NCI-H2081 treated with DMSO at 0.1 percent for 48 hours (cell line): ENCODE measurements around the gene JPH4.
"Not testable (repeated sequence)": the region's sequence is repeated elsewhere in the genome, so short reads cannot be mapped to it uniquely, and the experiment has no call there.

Experiments
- DNase-seq: peaks from one replicate; lab custom pipeline; 2025; lab: John Stamatoyannopoulos, UW

The JPH4 gene

DNA sequence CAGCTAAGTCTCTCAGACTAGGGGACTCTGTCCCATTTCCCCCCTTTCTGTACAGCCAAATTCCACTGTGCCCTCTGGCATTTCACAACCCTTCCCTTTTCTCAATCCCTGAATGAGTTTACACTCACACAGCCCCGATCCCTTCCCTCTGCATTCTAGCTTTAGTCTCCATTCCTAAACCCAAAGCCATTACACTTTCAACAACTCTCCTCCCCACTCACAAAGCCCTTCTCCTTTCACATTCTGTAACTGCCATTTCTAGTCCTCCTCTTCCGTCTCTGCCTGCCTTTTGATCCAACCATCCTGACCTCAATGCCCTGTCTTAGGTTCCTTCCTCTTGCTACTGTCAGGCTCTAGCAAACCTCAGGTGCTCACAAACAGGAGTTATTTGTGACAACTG is 30.7 kb downstream of the JPH4 start:
- no peak for DNase-seq

DNA sequence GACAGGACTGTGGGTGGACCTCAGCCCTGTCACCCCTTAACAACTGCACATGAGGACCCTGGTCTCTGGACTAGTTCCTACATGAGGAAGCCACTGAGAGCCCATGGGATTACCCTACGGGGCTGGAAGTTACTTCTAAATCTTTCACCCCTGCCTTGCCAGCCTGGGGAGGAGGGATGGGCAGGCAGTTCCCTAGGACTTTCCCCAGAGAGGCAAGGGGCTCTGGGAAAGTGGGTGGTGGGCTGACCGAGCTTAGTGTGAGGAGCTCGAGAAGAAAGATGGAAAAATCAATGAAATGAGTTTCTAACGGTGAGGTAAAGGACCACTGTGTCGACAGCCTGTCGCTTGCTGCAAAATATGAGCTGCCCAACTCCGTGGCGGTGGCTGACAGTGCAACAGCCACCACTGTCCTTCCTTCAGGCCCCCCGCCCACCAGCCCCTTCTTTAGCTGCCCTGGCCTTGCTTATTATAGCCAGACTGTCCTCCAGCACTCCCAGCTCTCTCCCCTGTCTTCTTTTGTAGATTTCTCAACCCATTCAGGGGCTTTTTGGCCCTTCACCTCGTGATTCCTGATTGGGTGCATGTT is 32.0 kb downstream of the JPH4 start:
- DNase-seq = no peak

DNA sequence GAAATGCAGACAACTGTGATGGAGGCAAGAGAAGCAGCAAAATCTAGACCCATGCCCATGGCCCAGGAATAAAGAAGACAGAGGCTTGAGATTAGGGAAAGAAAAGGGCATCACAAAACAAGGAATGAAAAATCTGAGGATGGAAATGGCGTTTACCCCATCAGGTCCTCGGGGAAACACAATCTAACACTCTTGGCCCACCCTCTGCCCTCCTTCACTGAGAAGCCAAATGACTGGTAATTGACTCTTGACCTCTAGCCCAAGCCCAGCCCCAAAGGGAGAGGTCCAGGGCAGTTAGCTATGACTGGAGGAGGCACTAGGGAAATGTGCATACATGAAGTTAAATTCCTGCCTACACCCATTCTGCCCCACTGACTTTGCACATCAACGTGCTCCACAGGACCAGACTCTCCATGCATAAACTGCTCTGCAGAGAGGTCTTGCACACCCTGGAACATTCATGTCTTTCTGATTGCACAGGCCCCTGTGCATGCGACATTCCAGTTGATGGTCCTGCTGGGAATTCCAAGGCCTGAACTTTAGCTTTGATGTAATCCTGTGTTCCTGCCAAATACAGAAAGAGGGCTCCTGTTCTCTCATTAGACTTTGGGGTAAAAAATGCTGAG is 32.7 kb downstream of the JPH4 start:
- DNase-seq = no peak

DNA sequence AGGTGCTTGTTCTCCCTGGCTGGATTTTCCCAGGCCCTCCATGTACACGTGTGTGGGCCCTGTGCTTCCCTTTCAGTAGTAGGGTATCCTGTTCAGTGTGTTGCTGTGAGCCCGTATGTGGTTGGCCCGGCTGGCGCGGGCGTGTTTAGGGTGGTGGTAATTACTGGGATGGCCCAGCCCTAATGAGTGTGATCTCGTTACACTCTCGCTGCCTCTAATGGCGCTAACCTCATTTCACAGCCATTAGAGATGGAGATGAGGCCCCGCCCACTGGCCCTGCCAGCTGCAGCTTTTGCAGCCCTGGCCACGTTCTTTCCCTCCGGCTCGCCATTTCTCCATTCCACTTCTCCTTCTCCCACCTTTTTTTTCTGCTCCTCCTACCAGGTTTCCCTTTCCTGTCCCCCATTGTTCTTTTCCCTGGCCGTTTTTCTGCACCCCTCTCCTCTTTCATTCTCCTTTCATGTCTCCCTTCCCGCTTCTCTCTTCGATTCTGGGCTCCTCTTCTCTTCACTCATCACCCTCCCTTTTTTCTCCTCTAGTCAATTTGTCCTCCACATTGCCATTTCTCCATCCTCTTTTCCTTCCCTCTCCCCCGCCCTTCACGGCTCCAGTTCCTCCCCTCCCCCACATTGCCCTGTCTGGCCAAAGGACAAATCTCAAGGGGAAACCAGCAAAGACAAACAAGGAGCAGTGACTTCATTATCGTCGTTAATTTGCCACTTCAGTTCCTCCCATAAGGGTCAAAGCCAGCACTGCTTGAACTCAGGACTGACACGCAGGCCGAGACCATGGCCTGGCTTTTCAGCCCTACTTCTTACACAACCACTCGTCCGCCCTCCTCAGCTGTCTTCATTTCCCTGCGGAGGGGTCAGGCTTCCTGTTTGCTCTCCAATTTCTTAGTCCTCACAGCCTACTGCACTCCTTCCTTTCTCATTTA is 33.8 kb downstream of the JPH4 start:
- peak; percentile 82 for DNase-seq

DNA sequence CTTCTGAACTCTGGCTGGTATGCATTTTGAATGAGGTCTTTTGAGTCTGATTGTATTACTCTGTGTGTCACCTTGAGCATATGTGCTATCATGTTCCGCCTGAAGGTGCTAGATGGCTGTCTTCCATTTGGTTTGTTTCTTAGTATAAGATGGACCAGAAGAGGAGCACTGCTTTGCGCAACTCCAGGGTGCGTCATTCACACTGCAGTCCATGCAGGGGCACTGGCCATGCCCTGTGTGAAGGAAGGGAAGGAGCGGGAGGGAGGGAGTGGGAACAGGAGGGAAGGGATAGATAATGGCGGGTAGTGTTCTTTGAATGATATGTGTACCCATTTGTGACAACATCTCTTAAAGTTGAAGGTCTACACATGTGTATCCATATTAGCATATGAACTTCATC is 35.2 kb downstream of the JPH4 start:
- no peak for DNase-seq

DNA sequence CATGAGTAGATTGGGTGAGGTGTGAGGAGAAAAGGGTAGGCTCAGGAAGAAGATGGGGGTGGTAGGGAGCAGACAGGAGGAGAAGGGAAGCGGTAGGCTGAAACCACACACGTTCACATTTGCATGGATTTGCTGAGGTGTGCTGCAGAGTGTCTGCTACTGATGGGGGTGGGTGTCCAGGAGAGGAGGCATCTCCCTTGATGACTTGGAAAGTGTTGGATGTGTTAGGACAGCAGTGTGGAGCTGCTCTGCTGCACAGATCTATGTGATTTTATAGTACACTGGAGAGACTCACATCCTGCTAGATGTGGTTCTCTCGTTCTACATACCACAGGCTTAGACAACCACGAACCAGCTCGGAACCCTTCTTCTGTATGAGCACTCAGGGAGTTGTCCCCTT is 36.3 kb downstream of the JPH4 start:
- DNase-seq = no peak

DNA sequence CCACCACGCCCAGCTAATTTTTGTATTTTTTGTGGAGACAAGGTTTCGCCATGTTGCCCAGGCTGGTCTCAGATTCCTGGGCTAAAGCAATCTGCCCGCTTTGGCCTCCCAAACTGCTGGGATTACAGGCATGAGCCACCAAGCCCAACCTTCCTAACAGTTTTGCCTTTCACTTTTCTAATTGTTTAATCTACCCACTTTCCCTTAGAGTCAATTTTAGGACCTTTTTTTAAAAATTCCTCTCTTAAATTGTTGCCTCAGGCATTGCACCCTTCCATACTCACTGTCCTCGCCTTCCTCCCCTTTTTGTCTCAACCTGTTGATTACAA is 38.5 kb downstream of the JPH4 start:
- no peak for DNase-seq

DNA sequence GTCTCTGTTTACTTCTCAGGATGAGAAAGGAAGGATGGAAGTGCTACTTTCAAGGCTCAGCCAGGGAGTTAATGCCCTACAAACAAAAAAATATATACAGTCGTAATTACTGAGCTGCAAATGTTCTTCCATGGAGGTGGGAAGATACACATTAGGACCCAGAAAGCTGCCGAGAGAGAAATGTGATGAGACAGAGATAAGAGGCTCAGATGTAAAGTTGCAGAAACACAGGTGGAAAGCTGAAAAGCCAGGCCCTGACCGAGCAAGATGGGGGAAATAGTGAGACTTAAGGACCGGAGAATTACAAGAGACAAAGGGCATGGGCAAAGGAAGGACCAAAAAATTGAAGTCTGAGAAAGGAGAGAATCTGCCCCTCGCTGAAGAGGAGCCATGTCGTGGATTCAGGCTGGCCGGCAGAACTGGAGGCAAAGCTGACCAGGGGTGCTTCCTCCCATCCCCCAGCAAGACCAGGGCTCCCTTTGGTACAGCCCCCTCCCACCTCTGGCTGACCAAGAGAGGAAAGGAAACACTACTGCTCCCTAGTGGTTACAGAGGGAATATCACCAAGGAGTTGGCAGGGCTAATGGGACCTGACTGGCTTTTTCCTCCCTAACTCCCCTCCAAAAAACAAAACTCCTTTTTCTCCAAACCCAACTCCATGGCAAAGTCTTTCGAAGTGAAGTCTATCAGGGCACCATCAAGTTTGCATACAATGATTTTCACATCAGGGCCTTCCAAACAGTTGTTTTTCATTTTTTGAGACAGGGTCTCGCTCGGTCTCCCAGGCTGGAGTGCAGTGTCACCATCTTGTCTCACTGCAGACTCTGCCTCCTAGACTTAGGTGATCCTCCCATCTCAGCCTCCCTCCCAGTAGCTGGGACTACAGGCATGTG is 39.1 kb downstream of the JPH4 start:
- no peak for DNase-seq

DNA sequence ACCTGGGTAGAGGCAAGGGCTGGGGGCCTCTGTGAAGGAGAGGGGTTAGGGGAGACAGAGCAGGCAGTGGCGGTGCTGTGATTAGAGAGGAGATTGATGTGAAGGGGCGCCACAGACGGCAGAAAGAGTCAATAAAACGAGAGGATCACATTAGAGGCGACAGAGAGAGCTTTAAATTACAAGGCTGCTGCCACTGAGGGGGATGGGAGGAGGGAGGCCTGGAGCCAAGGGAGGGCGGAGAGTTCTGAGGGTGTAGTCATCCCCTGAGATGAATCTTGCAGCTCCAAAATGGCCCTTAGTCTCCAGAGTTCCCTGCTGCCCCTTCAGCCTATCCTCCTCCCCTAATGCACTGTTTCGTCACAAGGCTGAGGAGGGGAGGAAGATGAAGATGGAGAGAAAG is 39.8 kb downstream of the JPH4 start:
- DNase-seq = no peak

DNA sequence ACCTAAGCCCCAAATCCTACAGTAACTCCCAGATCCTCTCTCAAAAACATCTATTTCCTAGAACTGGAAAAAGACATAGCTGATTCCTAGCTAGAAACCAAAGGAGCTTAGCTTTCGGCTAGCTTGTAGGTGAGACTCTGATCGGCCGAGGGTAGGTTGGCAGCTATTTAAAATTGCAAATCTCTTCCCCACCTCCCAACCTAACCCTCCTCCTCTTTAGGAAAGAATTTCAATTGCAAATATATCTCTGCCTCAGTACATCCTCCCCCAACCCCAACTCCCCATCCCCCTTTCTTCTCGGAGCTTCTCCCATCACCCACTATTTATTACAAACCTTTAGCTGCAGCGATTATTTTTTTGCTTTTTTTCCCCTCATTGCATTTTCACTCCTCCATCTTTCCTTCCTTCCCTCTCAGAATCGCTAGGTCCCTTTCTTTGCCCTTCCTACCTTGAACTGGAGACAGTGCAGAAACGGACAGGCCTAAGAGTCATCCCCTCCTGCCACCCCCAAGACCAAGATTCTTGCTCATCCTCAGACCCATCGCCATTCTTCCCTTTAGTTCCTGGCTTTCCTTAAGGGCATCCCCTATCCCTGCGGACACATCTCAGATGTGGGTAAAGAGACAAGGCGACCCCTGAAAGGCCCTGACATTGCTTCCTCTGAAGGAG is 40.4 kb downstream of the JPH4 start:
- DNase-seq = no peak

DNA sequence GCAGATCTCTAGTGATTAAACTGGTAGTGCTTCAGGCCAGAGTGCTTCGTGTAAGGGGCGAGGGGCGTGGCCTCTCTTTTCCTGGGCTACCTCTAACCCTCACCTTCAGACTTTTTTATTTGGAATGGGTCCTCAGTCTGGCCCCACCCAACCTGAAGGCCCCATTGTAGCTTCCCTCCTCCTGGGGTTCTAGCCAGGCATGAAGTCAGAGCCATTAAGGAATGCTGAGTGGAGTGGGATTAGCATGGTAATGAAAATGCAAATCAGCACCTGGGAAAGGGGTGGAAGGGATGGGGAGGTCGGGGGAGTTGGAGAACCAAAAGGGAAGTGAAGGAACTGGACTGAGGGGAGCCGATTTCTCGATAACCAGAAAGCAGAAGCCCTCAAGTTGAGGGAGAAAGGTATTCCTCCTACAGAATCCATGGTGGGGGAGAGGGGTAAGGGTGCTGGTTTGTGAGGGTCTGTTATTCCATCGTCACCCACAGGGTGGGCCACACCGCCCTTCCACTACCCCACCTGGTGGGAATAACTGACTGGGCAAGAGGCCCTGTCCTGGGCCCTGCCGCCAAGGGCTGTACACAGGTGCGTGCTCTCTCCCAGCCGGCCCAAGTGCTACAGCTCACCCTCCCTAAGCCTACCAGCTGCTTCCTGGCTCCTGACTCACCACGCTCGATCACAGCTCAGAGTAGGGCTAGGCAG is 41.1 kb downstream of the JPH4 start:
- DNase-seq = no peak

DNA sequence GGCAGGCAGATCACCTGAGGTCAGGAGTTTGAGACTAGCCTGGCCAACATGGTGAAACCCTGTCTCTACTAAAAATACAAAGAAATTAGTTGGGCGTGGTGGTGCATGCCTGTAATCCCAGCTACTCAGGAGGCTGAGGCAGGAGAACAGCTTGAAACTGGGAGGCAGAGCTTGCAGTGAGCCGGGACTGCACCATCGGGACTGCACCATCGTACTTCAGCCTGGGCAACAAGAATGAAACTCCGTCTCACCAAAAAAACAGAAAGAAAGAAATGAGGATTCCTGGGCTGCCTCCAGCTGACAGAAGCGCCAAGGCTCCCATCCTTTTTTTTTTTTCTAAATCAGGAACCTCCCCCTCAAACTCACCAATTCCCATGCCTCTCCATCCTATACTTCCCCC is 41.7 kb downstream of the JPH4 start:
- not testable (repeated sequence) for DNase-seq

DNA sequence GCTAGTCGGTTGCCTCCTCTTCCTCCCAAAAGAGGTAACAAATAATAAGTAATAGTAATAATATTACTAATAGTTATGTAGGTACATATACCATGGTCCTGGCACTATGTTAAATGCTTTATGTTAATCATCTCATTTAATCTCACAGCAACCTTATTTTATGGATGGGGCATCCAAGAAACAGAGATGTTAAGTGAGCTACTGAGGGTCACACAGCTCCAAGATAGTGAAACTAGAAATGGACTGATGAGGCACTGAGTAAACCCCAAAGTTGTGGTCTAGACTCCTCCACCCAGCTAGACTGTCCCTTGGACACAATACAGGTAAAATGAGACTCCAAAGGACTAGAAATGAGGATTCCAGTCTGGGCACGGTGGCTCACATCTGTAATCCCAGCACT is 42.1 kb downstream of the JPH4 start:
- DNase-seq = no peak

DNA sequence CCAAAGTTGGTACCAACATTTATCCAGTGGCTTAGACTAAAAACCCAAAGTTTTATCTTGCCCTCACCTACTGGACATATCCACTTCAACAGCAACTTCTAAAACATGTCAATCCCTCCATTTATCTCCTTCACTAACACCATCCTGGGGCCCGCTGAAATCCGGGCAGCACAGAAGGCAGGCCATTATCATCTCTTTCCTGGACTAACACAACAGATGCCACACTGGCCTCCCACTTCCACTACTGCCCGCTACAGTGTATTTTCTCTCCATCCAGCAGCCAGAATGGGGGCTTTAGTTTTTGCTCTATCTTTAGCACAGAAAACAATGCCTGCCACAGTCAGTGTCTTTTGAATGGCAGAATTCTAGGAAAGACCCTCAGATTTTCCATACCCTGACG is 42.6 kb downstream of the JPH4 start:
- DNase-seq = no peak

DNA sequence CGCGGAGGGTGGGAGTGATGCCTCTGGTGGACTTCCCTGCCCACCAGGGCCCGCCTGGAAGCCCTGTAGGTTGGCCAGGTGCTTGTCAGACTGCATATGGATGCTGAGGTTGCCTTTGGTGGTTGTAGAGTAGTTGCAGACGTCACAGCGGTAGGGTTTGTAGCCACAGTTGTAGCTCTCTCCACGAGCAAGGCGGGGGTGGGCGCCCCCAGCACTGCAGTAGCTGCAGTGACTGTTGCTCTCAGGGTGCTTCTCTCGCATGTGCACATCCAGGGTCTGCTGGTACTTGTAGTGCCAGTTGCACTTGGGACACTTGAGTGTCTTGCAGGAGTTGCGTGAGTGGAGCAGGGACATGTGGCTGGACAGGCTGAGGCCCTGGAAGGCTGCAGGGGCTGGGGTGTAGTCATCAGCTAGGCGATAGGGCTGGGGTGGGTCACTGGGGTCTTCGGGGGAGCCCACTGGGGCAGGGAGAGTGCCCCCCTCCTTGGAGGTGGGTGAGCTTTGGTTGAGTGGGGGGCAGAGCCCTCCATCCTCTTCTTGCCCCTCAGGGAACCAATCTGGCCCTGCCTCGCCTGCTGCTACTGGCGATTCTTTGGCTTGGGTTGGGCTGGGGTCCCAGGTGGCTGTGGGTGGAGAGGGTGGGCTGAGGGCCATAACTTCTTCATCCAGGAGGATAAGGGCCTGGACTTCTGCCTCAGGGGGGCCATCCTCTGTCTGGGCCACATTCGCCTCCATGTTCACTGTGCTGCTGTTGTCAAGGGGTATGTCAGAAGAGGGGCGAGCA is 44.7 kb downstream of the JPH4 start:
- DNase-seq = no peak

DNA sequence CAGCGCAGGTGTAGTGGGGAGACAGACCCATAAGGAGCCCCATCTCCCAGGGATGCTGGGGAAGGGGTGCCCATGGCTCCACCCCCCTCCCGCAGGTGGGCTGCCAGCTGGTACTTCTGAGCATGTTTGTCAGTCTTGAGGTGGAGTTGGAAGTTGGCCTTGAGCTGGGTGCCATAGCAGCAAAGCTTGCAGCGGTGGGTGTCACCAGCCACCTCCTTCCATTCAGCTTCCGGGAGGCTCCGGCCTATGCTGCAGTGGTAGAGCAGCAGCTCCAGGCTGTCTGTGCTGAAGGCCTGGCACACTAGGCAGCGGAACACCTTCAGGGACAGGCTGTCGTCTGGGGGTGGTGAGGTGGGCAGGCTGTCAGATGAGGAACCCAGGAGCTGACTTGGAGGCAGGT is 45.9 kb downstream of the JPH4 start:
- DNase-seq = no peak

DNA sequence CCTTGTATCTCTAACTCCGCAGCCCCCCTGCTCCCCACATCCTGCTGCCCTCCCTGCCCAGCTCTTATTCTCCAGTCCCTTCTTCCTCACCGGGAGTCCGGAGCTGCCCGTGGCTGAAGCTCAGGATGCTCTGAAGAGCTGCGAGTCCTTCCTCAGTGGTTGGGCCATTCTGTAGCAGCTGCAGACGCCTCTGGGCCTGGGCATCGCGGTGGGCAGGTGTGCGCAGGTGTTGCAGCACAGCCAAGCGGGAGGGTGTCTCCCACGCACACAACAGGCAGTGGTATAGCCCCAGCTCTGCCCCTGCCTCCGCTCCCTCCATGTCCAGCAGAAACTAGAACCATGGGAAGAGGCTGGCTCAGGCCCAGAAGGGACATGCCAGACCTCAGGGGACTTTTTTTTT is 47.2 kb downstream of the JPH4 start:
- no peak for DNase-seq

DNA sequence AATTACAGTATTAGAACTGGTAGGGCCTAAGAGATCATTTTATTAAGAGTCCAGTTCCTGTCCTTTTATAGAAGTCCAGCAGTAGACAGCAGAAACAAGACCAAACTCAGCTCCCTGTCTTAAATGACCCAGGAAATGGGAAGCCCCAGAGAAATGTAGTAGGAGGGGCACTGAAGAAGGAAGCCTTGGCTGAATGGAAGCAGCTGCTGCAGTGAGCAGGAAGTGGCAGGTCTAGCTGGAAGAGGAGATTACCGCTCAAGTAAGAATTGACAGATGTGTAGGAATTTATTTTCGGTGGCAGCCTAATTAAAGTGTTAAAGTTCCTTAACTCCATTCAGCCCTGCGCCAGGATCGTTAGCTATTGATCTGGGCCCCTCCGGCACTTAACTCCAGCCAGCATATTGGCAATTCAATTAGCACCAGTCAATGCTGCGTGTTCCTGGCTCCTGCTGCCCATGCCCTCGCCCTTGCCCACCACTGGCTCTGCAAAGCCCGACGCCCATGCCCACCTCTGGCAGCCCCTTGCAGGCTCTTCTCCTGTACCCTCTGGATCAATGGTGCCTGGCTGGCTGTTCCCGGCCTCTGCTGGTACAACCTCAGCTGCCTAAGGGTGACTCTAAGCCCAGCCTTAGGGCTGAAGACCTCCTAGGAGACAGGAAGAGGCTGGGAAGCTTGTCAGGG is 48.1 kb downstream of the JPH4 start:
- DNase-seq = no peak

DNA sequence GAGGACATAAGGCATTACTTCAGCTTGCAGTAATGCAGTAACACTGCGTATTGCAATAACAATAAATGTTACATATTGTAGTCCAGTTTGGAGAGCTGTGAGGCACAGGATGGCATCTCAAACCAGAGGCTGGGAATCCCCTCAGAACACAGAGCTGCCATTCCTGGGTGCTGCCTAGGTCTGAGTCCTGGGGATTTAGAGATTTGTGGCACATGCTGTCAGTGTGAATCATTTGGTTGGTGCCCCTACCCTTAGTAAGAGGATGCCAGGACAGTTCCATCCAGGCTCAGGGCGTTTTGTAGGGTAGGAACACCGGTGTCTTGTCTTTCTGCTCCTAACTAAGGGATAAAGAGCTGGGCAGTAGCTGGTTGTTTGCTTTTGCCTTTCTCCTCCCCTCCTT is 49.6 kb downstream of the JPH4 start:
- no peak for DNase-seq

DNA sequence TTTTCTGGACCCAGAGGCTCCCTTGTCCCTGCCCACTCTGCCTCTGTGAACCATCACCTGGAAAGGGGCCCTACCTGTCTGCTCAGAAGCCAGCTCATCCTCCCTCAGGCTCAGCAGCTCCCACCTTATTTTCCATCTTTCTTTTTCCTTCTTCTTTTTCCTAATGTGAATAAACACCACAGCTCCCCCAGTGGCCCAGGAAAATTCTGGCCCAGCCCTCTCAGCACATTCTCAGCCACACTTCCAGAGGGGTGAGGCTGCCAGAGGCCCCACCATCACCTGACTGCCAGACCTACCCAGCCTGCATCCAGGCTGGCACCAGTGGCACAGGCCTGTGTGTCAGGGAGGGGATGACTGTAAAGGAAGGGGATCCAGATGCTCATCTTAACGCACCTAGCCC is 50.0 kb downstream of the JPH4 start:
- DNase-seq = no peak
